Tibial nerve (tissue), 4 donors: Measurements from ENCODE around the gene MTERF1. TPM values are rescaled to one million over a fixed set of nuclear protein-coding genes. Genes with fewer than 3 reads are reported as not detected.

Source experiments
- DNase-seq, 2 donors: peaks; one replicate each; pipeline ENCODE4 v3.0.0-alpha.2; 2019; ENCODE audit warnings: low spot score in 2 of 2
- H3K27ac ChIP-seq, 4 donors: fragments of 200-600 bp; sonication (generic) in 3 of 4; one replicate each; pipeline ENCODE4 v1.5.1; 2017 to 2019; ENCODE audit warnings: mild to moderate bottlenecking in 1 of 4
- H3K27me3 ChIP-seq, 2 donors: fragments of 200-600 bp; sonication (generic) in 1 of 2; one replicate each; pipeline versions ENCODE4 v1.5.1 to v1.6.0; 2017 to 2019
- H3K36me3 ChIP-seq, 3 donors: fragments of 200-600 bp; sonication (generic); one replicate each; pipeline ENCODE4 v1.5.1; 2018 to 2019
- H3K4me1 ChIP-seq, 4 donors: fragments of 200-600 bp; sonication (generic) in 3 of 4; one replicate each; pipeline ENCODE4 v1.5.1; 2017 to 2019
- H3K4me3 ChIP-seq, 4 donors: fragments of 200-600 bp; sonication (generic) in 3 of 4; one replicate each; pipeline ENCODE4 v1.5.1; 2017 to 2019; ENCODE audit warnings: mild to moderate bottlenecking in 1 of 4, moderate library complexity in 1 of 4
- H3K9me3 ChIP-seq, 4 donors: fragments of 200-600 bp; sonication (generic) in 3 of 4; one replicate each; pipeline ENCODE4 v1.5.1; 2017 to 2019
- EP300 ChIP-seq, 2 donors: sonication (generic); formaldehyde crosslinking; IDR thresholded peaks; one replicate each; pipeline ENCODE4 v1.6.1; 2017; ENCODE audit warnings: antibody characterized with exemption in 2 of 2, mild to moderate bottlenecking in 1 of 2
- POLR2A ChIP-seq, 2 donors: fragments of 450-650 bp; IDR thresholded peaks; one replicate each; pipeline ENCODE4 v1.6.1; 2017; ENCODE audit warnings: antibody characterized with exemption in 2 of 2, mild to moderate bottlenecking in 2 of 2, moderate library complexity in 2 of 2
- WGBS, 2 donors: methylation state at CpG; one replicate each; pipeline ENCODE4 v1.1.5; 2018; 5-methylcytosine and 5-hydroxymethylcytosine counted together
- total RNA-seq, 4 donors: library from RNA; depleted of rRNA; stranded (reverse); fragments of >200 nt; gene quantifications; one replicate each; pipeline ENCODE4 v1.1.0, GENCODE V29; 2016
- TF ChIP-seq, protein P1 (sequence below), 5 experiments: fragments of 200-600 bp in 3 of 5; fragments of 450-650 bp in 2 of 5; sonication (generic) in 3 of 5; IDR thresholded peaks; one replicate each; pipeline ENCODE4 v1.5.1; 2016 to 2019; ENCODE audit warnings: antibody characterized with exemption in 5 of 5, mild to moderate bottlenecking in 3 of 5, moderate library complexity in 2 of 5

MTERF1 gene
- total RNA-seq, 4 donors from 2014 or later = 4.3 to 10.8 (median 9.3) TPM

DNA sequence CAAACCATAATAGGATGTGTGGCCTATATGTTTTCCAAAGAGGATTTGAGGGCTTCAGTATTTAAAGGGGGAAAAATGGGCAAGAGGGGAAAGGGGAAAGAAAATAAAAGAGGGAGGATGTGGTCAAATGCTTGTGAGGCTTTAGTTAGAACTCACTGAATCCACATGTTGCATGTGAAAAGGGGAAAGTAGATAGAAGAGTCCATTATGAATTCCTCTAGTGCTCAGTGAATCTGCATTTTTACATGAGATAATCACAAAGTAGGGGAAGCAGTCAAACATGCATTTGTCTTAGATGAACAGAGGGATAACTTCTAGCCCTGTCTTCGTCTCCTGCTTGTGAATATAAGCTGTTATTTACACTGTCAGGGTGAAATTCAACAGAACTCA is 35.5 kb upstream of the MTERF1 start:
- WGBS, 2 donors = 57 to 74% methylated on average over 1 of the region's 1 CpG
- no peak overlapping the region for H3K27ac ChIP-seq

DNA sequence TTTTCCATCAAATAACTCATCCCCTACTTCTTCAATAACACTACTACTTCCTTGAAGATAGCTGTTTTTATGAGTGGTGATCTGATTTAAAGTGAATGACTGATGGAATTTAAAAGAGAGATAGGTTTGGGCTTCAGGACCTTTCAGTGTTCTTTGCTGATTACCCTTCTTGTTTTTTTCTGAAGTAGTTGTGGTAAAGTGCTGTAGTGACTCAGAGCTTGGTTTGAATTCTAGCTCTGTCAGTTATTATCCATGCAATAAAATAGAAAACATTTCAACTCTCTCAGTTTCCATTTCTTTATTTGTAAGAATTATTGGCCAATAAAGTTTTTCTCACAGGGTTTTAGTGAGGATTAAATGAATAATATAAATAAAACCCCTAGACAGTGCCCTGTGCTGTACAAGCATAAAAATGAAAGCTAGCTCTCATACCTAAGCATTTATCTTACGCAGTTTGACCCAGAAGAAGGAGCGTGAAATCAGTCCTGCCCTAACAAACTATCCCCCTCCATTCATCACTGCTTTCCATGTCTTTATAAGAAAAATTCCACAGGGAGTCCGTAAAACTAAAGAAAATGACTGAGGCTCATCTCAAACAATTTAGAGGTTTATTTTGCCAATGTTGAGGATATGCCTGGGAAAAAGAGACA is 35.0 kb upstream of the MTERF1 start:
- Histone ChIP-seq H3K4me1 (peaks cover 0 to 8% (median 3%) of the 10 kb centered on the region in 4 donors), H3K27me3 (no peaks in the 10 kb centered on the region), H3K36me3 (no peaks in the 10 kb centered on the region), H3K9me3 (no peaks in the 10 kb centered on the region), H3K4me3 (no peak overlapping the region), H3K27ac (peak overlapping the region in 1 of 4 donors; percentile 1)
- TF ChIP-seq, protein P1, sequence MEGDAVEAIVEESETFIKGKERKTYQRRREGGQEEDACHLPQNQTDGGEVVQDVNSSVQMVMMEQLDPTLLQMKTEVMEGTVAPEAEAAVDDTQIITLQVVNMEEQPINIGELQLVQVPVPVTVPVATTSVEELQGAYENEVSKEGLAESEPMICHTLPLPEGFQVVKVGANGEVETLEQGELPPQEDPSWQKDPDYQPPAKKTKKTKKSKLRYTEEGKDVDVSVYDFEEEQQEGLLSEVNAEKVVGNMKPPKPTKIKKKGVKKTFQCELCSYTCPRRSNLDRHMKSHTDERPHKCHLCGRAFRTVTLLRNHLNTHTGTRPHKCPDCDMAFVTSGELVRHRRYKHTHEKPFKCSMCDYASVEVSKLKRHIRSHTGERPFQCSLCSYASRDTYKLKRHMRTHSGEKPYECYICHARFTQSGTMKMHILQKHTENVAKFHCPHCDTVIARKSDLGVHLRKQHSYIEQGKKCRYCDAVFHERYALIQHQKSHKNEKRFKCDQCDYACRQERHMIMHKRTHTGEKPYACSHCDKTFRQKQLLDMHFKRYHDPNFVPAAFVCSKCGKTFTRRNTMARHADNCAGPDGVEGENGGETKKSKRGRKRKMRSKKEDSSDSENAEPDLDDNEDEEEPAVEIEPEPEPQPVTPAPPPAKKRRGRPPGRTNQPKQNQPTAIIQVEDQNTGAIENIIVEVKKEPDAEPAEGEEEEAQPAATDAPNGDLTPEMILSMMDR (IDR thresholded peaks at IDR 0.05) = no peak
- no peak for TF ChIP-seq POLR2A (IDR thresholded peaks at IDR 0.05)
- no peak for TF ChIP-seq EP300 (IDR thresholded peaks at IDR 0.05)
- no peak for DNase-seq
- 79 to 91% methylated on average over 3 of the region's 3 CpGs for WGBS, 2 donors

More for the DNA sequence above, 35.5 kb upstream of the MTERF1 start:
- H3K4me1 ChIP-seq = peaks cover 0 to 8% (median 3%) of the 10 kb centered on the region in 4 donors
- H3K4me3 ChIP-seq = no peak overlapping the region
- TF ChIP-seq EP300 (IDR thresholded peaks at IDR 0.05) = no peak
- TF ChIP-seq, protein P1 (IDR thresholded peaks at IDR 0.05) = no peak
- TF ChIP-seq POLR2A (IDR thresholded peaks at IDR 0.05) = no peak
- no peaks in the 10 kb centered on the region for H3K27me3 ChIP-seq
- DNase-seq = no peak
- no peaks in the 10 kb centered on the region for H3K36me3 ChIP-seq
- H3K9me3 ChIP-seq = no peaks in the 10 kb centered on the region

DNA sequence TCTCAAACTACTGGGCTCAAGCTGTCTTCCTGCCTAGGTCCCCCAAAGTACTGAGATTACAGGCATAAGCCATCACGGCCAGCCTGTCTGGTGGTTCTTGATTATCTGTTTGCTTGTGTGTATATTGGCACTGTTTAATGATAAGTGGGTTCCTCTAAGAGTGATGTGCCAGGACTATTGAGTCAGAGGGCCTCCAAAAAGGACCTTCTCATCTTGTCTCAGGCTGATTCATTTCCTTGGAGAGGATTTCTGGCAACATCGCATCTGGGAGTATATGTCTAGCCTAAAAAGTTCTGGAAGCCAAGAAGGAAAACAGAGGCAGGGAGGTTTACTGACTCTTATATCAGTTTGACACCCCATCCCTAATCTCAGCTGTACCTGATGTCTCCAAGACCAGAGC is 33.1 kb upstream of the MTERF1 start:
- no peaks in the 10 kb centered on the region for H3K27me3 ChIP-seq
- 76 to 84% methylated on average over 2 of the region's 2 CpGs for WGBS, 2 donors
- no peak for TF ChIP-seq EP300 (IDR thresholded peaks at IDR 0.05)
- TF ChIP-seq POLR2A (IDR thresholded peaks at IDR 0.05) = no peak
- TF ChIP-seq, protein P1 (IDR thresholded peaks at IDR 0.05) = no peak

GRCh38 chr7:91912494-91912893 is 32.0 kb upstream of the MTERF1 start:
- DNase-seq = no peak

More for the DNA sequence above, 33.1 kb upstream of the MTERF1 start:
- H3K9me3 ChIP-seq = no peaks in the 10 kb centered on the region
- no peak overlapping the region for H3K4me3 ChIP-seq
- H3K36me3 ChIP-seq = no peaks in the 10 kb centered on the region
- peaks cover 0 to 8% (median 3%) of the 10 kb centered on the region in 4 donors for H3K4me1 ChIP-seq
- H3K27ac ChIP-seq = peak overlapping the region in 1 of 4 donors; percentile 61
- no peak for DNase-seq

GRCh38 chr7:91911121-91911520 is 30.6 kb upstream of the MTERF1 start:
- Histone ChIP-seq H3K27ac (no peak overlapping the region), H3K36me3 (no peaks in the 10 kb centered on the region), H3K9me3 (no peaks in the 10 kb centered on the region), H3K4me1 (peaks cover 0 to 8% (median 3%) of the 10 kb centered on the region in 4 donors), H3K27me3 (no peaks in the 10 kb centered on the region), H3K4me3 (no peak overlapping the region)
- DNase-seq = no peak
- TF ChIP-seq POLR2A (IDR thresholded peaks at IDR 0.05) = no peak
- TF ChIP-seq, protein P1 (IDR thresholded peaks at IDR 0.05) = no peak
- no peak for TF ChIP-seq EP300 (IDR thresholded peaks at IDR 0.05)
- WGBS, 2 donors = 94 to 95% methylated on average over 4 of the region's 4 CpGs

More at GRCh38 chr7:91912494-91912893, 32.0 kb upstream of the MTERF1 start:
- H3K4me1 ChIP-seq = peaks cover 0 to 8% (median 3%) of the 10 kb centered on the region in 4 donors
- H3K9me3 ChIP-seq = no peaks in the 10 kb centered on the region
- TF ChIP-seq, protein P1 (IDR thresholded peaks at IDR 0.05) = no peak
- TF ChIP-seq EP300 (IDR thresholded peaks at IDR 0.05) (no peak), POLR2A (IDR thresholded peaks at IDR 0.05) (no peak)
- no peaks in the 10 kb centered on the region for H3K36me3 ChIP-seq
- H3K27ac ChIP-seq = peak overlapping the region in 1 of 4 donors; percentile 55
- no peak overlapping the region for H3K4me3 ChIP-seq
- H3K27me3 ChIP-seq = no peaks in the 10 kb centered on the region
